Measurements from ENCODE around the gene MYO1C.
A peak's percentile ranks its signal among the peaks of the same experiment; 100 is the strongest.
"Not testable (repeated sequence)": the region's sequence is repeated elsewhere in the genome, so short reads cannot be mapped to it uniquely, and the experiment has no call there.

The MYO1C gene

DNA sequence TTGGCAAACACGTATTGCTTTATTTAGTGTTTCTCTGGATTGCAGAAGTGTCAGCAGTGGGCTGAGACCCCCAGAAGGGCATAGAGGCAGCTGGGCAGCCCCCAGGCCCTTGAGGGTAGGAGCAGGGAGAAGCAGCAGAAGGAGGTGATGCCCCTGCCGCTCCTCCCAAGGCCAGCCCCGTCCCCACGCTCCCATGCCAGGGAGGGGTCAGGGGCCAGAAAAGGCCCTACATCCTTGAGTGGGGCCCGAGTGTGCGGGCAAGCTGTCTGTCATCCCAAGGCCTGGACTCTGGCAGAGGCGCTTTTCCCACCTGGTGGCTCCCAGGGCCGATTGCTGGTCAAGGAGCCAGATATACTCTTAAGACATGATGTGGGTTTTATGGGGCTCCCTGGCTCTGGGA is 28.3 kb downstream of the MYO1C start:
- DNase-seq (ENCODE audit: low read depth in 3 of 3) = no peak

DNA sequence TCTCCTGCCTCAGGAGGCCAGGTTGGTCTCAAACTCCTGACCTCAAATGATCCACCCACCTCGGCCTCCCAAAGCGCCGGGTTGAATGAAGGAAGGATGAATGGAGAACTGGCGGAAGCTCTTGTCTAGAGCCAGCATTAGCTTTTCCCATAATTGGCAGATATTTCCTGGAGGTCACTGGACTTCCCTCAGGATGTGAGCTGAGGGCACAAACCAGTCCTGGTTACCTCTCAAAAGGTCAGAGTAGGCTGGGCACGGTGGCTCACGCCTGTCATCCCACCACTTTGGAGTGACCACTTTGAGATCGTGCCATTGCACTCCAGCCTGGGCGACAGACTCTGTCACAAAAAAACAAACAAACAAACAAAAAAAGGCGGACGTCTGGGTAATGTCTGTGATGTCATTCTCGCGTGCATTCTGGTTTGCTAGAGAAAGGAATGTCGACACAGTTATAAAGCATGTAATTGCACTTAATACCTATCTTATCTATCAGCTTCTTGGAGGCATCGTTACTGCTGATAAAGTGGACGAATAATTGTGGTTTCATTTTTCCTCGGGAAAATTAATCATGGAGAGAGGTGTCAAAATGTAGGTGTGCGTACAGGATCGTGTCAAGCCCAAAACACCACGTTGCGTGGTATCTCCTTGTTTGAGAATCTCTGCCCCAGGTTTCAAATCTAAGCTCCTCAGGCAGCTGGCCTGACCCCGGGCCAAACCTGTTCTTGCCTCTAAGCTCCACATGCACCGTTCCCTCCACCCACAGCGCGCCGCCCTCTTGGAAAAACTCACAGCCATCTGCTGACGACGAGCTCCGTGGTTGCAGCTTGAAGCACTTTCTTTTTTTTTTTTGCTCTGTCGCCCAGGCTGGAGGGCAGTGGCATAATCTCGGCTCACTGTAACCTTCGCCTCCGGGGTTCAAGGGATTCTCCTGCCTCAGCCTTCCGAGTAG is 30.0 kb downstream of the MYO1C start:
- no peak for DNase-seq (ENCODE audit: low read depth in 3 of 3)

DNA sequence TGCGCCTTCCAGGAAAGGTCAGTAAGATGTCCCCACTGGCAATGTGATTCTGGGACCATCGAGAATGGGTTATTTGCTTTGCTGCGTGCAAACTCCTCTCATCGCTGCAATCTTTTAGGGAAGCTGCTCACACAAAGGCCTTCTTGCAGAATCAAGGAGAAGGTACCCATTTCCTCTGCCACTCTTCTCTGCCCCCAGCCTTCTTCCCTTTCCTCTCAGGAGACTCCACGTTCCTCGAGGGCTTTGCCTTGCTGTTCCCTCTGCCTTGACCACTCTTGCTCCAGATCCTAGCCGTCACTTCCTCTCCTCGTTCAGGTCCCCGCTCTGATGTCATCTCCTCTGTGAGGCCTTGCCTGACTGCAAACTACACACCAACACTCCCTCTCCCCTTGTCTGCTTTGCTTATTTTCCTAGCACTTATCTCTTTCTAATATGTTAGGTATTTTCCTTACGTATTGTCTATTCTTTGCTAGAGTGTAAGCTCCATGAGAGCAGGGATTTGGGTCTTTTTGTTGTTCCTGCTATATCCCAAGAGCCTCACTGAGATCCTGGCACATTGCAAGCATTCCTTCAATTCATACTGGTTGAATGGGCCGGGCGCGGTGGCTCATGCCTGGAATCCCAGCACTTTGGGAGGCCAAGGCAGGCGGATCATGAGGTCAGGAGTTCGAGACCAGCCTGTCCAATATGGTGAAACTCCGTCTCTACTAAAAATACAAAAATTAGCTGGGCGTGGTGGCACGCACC is 31.1 kb downstream of the MYO1C start:
- DNase-seq (ENCODE audit: low read depth in 3 of 3) = no peak

DNA sequence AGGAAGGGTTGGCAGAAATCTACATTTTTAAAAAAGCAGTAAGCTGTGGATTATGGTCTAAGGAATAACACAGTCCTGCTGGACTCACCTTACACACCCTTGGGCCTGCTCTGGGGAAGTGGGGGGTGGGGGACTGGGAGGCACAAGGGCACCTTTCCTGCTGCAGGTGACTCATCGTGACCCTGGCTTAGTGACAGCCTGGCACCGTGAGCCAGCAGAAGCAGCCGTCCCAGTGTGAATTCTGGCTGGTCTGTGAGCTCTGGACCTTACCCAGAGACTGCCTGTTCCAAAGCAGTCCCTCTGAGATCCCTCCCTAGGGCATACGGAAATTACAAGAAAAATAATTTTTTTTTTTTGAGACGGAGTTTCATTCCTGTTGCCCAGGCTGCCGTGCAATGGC is 32.3 kb downstream of the MYO1C start:
- DNase-seq (ENCODE audit: low read depth in 3 of 3) = no peak

DNA sequence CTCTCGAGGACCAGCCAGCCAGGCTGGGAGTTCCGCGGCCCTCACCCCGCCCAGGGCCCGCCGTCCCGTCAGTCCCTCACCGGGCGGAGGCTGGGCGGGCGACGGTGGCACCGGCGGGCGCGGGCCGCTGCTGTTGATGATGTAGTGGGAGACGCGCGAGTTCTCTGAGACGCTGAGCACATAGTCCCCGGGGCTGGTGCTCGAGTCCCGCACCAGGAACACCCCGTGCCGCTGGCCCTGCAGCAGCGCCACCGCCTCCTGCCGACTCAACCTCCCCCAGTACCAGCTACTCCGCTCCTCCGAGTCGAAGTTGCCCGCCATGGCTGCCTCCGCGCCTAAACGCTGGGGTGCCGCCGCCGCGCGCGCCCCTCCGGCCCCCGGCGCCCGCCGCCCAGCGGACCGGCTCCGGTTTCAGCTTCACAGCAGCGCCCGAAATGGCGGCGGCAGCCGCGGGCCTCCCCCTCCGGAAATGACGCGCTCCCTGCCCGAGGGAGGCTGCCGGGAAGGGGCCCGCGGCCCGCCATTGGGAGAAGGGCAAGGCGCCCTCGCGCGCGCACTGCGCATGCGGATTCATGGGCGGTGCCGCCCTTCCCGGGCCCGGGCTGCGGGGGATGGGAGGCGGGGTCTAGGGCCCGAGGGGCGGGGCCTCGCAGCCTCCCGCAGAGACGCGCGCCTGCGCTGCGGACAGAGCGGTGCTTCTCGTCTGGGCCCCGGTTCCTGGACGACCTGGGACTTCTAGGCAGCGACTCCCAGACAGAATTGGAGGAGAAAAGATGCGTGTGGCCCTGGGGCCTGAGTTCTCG is 36.5 kb downstream of the MYO1C start, which contains the start of gene CRK:
Gene CRK, minus strand, starts transcription at position 436 of the 803 bp plus-strand sequence. Its CDS starts 115 bp downstream, at position 321.
- DNase-seq (ENCODE audit: low read depth in 3 of 3) = peak; percentile 96 to 98 (median 98)

DNA sequence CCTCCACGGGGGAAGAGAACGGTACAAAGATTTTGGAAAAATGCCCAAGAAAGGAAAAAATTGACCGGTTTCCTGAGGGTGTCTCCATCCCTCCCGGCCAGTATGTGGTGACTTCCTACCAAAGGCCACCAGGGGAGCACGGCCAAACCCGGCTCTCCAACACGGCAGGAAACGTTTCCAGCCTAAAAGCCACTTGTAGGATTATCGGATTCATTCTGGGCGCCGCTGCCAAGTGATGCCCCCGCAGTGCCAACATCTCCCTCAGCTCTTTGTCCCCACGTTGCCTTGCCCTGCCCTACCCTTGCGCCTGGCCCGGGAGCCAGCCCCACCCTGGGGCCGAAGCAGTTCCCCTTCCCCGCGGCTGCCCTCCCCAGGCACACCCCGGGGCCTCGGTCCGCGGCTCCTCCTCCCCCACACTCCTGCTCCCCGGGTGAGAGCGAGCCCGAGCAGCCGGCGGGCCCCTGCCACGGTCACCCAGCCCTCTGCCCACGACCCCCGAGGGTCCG is 37.1 kb downstream of the MYO1C start:
- no peak for DNase-seq (ENCODE audit: low read depth in 3 of 3)

DNA sequence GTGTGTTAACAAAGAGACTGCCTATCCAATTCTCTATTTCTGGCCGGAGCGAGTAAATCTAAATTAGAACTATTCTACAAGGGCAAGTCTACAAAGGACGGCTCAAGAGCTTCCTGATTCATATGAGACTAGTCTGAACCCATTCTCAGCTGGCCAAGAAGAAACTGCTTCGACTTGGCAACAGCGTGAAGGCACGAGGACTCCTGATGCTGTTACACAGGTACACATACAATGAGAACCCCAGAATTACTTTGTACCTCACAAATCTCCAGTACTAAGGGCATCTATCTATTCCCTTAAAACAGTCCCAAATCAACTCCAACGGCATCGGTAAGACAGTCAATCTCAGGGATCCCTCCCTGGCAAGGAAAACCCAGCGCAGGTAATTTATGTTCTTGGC is 37.9 kb downstream of the MYO1C start:
- DNase-seq (ENCODE audit: low read depth in 3 of 3) = no peak

DNA sequence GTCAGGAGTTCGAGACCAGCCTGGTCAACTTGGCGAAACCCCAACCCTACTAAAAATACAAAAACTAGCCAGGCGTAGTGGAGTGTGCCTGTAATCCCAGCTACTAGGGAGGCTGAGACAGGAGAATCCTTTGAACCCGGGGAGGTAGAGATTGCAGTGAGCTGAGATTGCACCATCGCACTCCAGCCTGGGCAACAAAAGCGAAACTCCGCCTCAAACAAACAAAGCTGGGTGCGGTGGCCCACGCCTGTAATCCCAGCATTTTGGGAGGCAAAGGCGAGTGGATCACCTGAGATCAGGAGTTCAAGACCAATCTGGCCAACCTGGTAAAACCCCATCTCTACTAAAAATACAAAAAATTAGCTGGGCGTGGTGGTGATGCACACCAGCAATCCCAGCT is 38.8 kb downstream of the MYO1C start:
- not testable (repeated sequence) for DNase-seq (ENCODE audit: low read depth in 3 of 3)

DNA sequence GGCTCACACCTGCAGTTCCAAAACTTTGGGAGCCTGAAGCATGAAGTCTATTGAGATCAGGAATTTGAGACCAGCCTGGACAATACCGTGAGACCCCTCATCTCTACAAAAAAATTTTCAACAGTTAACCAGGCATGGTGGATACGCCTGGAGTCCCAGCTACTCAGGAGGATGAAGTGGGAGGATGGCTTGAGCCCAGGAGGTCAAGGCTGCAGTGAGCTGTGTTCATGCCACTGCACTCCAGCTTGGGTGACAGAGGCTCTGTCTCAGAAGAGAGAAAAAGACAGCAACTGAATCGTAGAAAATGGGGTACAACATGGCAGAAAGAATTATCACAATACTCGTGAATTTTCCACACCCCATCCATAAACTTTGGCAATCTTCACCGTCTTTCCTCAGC is 39.6 kb downstream of the MYO1C start:
- no peak for DNase-seq (ENCODE audit: low read depth in 3 of 3)

DNA sequence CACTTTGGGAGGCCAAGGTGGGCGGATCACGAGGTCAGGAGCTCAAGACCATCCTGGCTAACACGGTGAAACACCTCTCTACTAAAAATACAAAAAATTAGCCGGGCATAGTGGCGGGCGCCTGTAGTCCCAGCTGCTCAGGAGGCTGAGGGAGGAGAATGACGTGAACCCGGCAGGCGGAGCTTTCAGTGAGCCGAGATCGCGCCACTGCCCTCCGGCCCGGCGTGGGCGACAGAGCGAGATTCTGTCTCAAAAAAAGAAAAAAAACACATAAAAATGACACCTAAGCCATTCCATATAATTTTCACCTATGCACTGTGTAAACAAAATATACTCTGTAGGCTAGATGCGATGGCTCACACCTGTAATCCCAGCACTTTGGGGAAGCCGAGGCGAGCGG is 42.2 kb downstream of the MYO1C start:
- DNase-seq (ENCODE audit: low read depth in 3 of 3) = not testable (repeated sequence)

DNA sequence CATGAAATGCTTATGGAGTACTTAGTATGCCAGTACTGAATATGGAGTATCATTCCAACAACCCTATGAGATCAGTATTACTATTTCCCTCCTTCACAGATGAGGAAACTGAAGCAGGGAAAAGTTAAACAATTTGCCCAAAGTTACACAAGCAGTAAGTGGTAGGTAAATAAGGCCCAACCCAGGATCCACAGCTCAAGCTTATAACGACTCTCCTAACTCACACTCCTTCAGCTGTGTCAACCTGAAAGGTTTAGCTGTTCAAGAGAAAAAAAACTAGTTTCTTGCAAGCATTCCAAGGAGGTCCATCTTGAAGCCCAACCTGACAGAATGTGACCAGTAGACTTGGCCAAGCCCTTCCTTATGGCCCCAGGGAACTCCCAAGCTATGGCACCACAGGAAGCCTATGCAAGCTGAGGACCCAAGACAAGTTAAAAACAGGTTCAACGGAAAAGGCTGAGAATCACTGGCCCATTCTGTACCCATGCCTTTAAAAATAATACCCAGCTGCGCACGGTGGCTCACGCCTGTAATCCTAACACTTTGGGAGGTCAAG is 43.0 kb downstream of the MYO1C start:
- DNase-seq (ENCODE audit: low read depth in 3 of 3) = no peak

DNA sequence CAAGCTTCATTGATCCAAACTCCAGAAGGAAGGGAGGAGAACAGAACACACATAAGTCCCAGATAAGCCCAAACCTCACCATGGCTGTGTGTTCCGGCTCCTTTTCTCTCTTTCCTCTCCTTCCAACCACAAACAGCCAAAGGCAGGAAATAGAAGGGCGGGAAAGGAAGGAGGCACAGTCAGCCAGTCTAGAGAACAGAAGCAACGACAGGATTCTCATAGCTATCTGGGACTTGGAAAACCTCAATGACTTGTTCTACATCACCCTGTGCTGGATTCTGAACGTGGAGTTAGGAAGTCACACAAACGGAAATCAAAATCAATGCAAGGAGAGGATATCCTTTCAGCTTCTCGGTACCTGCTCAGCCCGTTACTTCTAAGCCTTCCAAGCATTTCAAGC is 45.4 kb downstream of the MYO1C start:
- no peak for DNase-seq (ENCODE audit: low read depth in 3 of 3)

DNA sequence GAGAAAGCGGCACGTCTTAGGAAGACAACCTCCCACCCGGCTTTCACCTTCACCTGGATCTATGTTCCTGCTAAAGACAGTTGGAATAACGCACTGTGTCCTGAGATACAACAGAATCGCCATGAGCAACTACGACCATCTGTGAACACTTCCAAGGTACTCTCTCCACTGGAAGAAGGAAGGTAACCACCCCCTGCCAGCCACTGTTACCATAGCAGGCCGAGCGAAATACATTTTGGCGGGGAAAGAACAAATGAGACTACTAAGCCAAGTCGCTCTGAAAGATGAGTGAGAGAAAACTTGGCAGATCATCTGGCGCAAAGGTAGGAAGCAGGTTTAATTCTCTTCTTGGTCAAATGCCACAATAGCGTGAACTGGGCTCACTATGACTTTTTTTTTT is 46.3 kb downstream of the MYO1C start:
- no peak for DNase-seq (ENCODE audit: low read depth in 3 of 3)

DNA sequence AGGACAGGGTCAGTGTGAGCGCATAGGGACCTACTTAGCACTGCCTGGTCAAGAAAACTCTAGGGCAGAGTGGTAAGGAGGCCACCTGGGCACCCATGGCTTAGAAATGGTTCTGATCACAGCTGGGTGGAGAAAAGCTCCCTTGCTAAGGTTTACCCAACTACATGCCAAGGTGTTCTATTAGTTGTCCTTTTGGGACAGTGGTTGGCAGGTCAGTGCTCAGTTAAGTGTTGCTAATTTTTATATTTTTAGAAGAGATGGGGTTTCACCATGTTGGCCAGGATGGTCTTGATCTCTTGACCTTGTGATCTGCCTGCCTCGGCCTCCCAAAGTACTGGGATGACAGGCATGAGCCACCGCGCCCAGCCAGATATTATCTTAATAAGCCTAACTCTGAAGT is 46.8 kb downstream of the MYO1C start:
- DNase-seq (ENCODE audit: low read depth in 3 of 3) = not testable (repeated sequence)

DNA sequence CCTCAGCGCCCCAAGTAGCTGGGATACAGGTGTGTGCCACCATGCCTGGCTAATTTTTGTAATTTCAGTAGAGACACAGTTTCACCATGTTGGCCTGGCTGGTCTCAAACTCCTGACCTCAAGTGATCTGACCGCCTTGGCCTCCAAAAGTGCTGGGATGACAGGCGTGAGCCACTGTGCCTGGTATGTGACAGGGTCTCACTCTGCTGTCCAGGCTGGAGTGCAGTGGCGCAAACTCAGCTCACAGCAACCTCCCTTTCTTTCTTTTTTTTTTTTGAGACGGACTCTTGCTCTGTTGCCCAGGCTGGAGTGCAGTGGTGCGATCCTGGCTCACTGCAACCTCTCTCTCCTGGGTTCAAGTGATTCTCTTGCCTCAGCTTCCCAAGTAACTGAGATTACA is 49.8 kb downstream of the MYO1C start:
- DNase-seq (ENCODE audit: low read depth in 3 of 3) = not testable (repeated sequence)

DNA sequence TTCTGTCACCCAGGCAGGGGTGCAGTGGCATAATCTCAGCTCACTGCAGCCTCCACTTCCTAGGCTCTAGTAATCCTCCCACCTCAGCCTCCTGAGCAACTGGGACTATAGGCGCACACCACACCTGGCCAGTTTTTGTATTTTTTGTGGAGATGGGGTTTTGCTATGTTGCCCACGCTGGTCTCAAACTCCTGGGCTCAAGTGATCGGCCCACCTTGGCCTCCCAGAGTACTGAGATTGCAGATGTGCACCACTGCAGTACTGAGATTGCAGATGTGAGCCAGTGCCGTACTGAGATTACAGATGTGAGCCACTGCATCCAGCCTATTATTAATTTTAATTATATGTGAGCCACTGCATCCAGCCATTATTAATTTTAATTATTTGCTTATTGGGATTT is 50.3 kb downstream of the MYO1C start:
- no peak for DNase-seq (ENCODE audit: low read depth in 3 of 3)

DNA sequence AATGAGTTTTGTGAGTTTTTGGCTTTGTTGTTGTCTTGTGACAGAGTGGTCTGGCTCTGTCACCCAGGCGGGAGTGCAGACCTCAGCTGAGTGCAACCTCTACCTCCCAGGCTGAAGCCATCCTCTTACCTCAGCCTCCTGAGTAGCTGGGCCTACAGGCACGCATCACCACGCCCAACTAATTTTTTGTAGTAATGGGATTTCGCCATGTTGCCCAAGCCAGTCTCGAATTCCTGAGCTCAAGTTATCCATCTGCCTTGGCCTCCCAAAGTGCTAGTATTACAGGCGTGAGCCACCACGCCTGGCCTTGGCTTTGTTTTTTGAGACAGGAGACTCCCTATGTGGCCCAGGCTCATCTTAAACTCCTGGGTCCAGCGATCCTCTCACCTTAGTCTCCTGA is 51.6 kb downstream of the MYO1C start:
- DNase-seq (ENCODE audit: low read depth in 3 of 3) = no peak

DNA sequence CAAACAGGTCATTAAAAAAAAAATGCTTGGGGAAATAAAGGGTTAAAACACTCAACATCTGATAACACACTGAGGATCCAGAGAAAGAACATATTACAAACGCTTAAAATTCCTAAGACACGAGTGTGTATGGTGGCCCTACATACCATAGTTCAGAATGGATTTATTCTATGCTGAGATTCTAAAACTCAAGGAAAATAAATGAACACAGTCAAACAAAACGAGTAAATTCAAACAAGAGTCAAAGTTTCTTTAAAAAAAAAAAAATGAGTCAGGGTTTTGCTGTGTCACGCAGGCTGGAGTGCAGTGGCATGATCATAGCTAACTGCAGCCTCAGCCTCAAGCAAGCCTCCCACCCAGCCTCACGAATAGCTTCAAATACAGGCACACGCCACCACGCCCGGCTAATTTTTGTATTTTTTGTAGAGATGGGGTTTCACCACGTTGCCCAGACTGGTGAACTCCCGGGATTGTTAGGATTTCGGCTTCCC is 53.8 kb downstream of the MYO1C start:
- DNase-seq (ENCODE audit: low read depth in 3 of 3) = no peak

DNA sequence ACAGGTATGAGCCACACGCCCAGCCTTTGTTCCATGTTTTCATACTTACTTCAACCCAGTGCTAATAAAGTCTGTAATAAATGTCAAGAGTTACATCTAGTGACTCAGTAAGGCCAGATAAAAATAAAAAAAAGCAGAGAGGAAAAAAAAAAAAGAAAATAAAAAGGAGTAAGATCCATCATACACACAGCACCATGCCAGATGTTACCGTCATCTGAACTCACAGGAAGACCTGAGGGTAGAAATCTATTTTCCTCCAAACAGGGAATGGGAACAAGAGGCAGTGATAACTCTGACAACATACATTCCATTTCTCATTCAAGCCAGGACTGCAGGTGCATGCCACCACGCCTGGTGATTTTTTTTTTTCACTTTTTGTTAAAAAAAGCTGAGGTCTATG is 57.2 kb downstream of the MYO1C start:
- DNase-seq (ENCODE audit: low read depth in 3 of 3) = no peak

DNA sequence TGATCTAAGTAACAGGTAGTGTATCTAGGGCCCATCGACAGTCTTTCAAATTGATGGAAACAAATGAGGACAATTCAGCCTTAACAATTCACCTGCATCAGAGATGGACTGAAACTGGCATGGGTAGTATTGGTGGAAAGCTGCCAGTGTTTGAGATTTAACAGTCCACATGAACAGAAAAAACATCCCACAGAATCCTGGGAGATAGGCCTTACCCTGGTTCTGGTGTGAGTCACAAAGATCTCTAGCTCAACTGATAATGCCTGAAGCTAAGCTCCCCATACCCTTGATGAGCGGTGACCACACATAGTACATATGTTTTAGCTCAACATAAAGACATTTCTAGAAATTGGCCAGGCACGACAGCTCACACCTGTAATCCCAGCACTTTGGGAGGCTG is 58.3 kb downstream of the MYO1C start:
- no peak for DNase-seq (ENCODE audit: low read depth in 3 of 3)

DNA sequence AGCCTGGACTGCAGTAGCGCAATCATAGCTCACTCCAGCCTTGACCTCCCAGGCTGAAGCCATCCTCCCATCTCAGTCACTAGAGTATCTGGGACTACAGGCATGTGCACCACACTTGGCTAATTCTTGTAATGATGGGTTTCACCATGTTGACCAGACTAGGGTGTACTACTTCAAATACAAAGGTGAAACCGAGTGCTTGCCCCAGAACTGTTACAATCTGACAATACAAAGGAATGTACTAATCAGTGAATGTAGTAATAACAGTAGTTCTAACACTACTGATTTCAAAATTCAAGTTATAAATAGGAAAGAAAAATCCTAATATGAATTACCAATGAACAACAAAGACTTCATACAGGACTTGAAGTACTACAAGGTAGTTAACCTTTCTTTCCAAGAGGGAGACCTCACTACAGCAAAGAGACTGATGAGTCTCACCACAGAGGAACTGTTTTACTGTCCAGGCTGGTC is 60.8 kb downstream of the MYO1C start:
- DNase-seq (ENCODE audit: low read depth in 3 of 3) = no peak

All from stimulated activated CD4-positive, alpha-beta T cell treated with anti-CD3 and anti-CD28 coated beads, TNF-alpha, amount 100 ng/mL, for 48 hours (primary cell).